Activated CD4-positive, alpha-beta T cell treated with anti-CD3 and anti-CD28 coated beads, Interleukin-2, amount 50 U/mL, for 4 hours (primary cell): ENCODE data around the gene TMEM19.

Source experiments
- DNase-seq, 2 experiments: peaks; one replicate each; pipeline ENCODE4 v3.0.0-alpha.2; 2020

Gene TMEM19

DNA sequence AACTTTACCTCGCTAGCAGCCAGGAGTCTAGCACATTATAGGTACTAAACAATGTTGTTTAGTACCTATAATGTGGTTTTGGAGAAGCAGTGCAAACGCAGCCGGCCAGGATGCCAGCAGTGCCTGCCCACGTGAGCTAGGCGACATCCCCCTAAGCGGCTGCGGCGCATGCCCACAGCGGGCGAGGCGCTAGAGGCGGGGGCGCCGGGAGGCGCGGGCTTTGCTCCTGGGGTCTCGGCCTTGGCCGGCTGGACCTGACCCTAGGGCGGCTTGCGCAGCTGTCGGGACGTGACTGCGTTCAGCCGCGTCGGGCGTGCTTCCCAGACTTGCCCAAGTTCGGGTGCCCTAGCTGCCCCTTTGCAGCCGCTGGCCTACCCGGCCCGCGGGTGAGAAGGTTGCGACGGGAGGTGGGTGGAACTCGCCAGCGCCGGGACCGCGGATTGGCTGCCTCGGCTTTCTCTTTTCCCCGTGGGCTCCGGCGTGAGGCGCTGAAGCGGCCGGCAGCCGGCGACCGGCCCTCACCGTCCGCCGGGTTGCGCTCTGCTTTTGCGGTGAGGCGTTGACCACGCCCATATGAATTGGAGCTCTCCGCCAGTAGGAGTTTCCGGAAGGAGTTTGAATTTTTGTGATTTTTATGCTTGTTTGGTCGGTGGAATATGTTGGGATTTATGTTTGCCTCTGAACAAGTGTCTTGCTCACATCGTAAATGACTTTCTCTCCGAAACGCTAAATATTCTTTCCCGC lies at the start of gene TMEM19:
TSS of gene TMEM19 (plus strand) at position 169 of the 744 bp plus-strand sequence. CDS start 599 bp downstream, outside the sequence.
- peak; percentile 68 to 71 for DNase-seq

DNA sequence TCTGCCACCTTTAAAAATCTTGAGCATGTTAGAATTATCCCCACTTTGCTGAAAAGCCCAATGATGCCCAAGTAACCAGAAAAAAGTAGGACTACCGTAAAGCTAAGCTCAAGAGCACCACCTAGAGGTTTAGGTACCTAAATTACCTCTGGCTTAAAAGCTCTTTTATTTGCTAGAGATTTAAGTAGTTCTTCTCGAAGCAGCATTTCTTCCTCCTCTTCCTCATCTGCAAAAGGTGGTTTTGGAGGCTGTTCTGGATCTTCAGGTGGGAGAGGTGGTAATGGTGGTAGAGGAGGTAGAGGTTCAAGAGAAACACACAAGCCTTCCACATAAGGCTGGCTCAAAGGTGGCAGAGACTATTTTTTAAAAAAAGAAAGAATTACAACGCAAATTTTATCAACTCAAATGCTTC lies 49.2 kb upstream of the TMEM19 start:
- DNase-seq: no peak

DNA sequence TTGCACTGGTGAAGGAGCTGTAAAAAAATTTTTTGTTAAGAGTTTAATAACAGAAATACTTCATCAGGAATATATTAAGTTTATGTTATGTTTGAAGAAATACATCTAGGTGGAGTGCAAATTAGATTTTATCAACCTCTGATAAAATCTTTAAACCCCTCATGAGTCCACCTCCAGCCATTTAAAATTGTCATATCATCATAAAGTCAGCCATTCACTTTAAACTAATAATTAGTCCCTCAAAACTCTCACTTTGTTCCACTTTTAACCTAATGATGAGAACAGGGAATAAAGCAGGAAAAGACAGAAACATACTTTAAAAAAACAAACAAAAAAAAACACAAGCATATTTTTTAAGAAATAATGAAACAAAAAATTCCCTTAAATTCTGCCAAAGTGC lies 47.4 kb upstream of the TMEM19 start:
- DNase-seq: no peak

DNA sequence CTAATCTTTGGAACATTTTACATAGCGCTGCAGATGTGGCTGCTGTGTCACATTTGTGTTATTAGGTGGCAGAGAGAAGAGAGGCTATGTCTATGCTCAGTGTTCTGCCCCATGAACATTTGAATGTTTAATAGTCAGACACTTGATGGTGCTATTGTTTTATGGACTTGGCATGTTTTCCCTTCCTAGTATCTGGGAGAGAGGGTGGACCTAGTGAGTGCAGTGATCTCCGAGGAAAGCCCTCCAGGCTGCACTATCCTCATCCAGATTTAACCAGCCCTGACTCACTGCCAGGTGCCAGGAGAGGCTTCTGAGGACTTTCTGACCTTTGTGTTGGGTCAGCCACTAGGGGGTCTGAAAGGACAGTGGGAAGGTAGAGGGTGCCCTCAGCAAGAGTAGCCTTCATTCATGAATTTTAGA lies 46.5 kb upstream of the TMEM19 start:
- DNase-seq: no peak

DNA sequence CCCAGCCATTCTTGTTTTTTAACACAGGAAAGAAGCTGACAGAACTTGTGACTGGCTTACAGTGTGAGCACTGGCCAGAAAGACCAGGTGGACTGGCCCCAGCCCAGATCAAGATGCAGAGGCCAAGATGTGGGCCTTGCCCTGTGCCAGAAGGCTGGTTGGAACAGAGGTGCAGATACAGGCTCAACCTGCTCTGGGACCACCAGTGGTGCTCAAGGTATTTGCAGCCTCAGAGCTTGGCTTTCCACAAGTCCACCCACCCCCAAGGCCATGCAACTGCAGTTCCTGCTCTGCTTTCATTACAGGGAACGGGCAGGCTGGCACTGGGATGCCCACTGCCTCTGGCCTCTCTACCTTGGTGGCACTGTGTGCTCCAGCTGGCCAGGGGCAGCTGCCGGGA lies 45.6 kb upstream of the TMEM19 start:
- no peak for DNase-seq

DNA sequence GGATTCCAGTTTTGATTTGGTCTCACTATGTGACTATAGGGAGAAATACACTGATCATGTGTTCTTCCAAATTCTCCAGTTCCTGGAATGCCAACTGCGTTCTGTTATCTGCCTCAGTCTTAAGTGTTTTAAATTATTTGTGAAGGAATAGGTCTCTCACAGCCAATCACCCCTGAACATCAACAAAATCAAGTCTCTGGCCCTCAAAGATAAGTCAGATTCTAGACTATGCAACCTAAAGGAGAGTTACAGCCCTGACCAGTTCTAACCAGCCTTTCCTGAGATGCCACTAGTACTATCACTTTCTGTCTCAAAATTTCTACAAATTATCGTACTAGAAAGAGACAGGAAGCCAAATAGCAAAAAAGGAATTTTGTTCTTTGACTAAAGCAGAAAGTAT lies 44.5 kb upstream of the TMEM19 start:
- DNase-seq: no peak

DNA sequence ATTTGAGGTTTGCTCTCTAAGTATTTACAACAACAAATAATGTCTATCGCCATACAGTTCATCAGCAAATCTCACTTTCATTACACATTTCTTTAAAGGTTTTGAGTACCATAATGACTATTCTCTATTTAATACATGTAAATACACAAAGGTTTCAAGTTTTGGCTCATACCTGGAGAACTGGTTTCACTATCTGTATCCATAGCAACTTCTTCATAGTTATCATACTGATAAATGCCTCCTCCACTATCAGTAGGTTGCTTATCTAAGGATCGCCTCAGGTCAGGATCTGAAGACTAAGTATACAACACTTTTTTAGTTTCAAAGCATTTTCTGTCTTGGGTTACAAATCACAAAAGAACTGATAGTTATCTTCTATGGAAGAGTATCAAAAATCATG lies 43.6 kb upstream of the TMEM19 start:
- DNase-seq: no peak

DNA sequence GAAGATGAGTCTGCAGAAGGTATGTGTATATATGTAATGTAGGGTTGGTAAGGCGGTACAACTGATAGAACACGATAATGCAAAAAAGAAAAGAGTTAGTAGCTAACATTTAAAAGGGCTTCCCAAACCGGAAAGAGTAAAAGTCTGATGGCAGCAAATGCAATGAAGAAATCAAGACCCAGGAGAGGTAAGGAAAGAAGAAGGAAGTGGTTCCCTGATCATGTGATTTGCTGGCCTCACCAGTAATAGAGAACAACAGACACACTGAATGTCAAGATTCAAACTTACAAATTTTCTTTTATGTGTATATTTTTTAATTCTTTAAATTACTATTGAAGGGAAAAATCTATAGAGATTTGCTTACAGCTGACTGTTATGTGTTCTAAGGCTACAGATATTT lies 40.6 kb upstream of the TMEM19 start:
- no peak for DNase-seq

DNA sequence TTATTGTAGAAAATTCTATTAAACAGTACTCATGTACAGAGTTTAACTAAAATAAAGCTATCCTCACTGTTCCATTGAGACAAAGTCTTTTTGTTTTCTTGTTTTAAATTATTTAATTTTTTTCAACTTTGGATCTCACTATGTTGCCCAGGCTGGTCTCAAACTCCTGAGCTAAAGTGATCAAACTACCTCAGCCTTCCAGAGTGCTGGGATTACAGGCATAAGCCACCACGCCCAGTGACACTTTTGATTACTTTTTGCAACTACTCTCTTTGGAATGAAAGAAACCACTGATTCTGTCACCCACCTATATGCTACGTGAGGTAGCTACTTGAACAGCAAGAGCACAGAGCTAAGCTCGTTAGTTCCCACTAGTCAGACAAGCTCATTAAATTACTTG lies 39.4 kb upstream of the TMEM19 start:
- no peak for DNase-seq

DNA sequence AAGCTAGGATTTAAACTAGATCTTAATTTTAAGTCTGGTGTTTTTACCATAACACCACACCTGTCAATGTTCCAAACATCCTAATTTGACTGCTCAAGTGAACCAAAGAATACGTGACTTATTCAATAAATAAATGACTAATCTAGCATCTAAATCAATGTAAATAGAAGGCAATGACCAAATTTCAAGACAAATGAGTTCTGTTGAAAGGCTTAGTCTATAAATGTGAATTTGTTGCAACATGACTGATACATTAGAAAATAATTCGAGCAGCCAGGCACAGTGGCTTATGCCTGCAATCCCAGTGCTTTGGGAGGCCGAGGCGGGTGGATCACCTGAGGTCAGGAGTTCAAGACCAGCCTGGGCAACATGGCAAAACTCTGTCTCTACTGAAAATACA lies 37.3 kb upstream of the TMEM19 start:
- no peak for DNase-seq

DNA sequence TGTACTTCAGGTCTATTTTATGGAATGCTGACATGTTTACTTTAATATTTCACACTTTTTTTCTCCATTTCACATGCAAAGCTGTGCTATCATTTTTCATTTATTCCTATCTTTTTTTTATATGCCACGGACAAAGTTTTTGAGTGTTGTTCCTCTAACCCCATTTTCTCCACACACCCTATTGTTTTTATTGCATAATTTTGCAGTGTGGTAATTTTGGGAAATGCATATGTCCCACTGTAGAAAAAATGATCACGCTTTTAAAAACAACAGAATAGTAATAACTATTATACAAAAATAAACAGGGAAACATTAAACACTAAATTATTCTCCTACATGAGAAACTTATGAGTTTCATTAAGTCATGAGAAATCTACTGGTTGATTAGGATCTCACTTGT lies 36.5 kb upstream of the TMEM19 start:
- no peak for DNase-seq

DNA sequence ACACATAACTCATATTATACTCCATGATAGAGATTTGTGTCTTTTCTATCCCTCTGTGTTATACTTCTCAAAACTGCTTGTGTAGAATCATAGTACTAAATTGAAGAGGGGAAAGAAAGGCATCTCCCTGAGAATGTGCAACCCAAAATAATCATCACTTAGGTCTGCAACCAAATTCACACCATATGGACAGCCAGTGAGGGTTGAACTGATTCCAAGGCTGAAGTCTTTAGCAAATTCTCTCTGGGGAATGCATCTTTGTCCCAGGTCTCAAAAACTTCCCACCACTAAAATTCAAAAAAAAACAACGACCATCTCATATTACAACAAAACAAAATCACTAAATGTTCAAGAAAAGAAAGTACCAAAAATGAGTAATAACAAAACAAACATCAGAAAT lies 33.2 kb upstream of the TMEM19 start:
- DNase-seq: no peak

DNA sequence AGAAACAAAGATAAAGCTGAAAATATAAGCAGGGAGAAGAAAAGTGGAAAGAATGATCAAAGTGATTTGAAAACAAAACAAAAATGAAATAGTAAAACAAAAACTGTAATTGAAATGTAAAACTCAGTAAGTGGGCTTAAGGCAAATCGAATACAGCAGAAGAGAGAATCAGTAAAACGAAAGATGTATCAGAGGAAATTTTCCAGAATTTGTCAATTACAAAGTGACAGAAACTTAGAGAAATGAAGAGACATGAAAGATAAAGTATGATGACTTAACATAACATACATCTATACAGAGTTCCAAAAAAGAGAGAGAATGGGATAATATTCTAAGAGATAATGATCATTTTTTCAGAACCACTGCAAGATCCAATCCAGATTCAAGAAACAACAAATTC lies 32.7 kb upstream of the TMEM19 start:
- DNase-seq: no peak

DNA sequence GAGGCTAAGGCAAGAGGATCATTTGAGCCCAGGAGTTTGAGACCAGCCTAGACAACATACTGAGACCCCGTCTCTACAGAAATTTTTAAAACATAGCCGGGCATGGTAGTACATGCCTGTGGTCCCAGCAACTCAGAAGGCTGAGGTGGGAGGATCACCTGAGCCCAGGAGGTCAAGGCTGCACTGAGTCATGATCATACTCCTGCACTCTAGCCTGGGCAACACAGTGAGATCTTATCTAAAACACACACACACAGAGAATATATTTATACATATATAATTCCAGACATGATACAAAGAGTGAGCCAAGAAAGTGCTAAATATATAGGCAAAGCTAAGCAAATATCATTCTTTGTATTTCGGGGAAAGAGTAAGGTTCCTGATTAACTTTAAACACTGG lies 31.7 kb upstream of the TMEM19 start:
- DNase-seq: no peak

DNA sequence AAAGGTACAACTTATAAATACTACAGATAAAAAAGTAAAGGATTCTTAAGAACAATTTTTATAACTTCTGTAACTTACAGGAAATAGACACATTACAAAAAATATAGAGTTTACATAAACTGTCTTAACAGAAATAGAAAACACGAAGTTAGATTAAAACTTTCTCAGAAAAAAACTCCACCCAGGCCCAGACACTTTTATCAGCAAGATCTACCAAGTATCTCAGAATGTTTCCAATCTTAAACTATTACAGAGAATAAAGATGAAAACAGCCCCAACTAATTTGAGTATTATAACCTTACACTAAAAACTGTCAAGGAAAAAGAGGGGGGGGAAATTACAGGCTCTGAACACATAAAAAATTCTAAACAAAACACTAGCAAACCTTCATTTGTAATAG lies 30.4 kb upstream of the TMEM19 start:
- no peak for DNase-seq

DNA sequence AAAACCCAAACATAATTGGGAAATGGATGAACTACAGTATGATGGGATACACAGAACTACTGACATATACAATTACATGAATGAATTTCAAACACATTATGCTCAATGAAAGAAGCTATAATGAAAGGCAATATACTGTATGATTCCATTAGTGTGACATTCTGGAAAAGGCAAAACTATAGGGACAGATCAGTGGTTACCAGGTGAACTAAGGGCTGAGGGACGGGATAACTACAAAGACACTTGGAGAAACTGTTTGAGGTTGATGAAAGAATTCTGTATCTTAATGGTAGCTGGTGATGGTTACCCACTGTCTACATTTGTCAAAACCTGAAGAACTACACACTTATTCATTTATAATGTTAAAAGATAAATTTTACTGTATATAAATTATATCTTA lies 30.0 kb upstream of the TMEM19 start:
- DNase-seq: no peak

DNA sequence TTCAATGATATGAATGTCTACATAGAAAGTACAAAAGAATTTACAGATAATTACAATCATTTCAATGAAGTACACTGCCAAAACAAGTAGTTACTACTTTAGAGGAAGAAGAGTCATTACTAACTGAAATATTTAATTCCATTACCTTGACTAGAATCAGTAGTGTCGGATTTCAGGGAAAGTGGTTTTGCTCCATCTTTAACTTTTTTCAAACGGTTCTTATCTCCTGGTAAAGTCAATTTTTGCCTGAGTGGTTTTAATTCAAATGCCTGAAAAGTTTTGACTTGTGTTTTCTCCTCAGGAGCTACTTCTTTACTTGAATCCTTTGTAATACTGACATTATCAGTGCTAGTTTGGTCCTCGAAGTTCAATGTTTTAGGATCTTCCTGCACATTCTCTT lies 29.1 kb upstream of the TMEM19 start:
- DNase-seq: no peak

DNA sequence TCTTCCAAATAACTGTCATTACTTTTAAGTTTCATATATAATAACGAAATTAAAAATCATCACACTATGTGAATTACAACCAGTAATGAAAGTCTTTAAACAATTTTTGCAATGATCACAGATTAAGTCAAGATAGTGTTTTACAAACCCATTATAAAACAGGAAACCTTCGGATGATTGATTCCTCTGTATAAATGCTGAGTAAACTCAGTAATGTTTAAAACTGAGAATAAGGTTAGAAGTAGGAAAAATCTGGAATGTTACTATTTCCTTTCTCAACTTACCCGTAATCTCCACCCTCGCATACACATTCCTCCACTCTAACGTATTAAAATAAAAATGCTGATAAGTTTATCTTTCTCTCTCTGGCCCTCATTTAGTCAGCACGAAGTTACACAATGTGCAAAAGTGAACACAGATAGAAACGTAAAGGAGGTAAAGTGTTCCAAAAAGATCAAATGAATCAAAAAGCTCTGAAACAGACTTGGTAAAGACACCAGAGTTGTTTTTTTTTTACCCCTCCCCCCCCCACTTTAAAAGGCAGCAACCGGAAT lies 23.8 kb upstream of the TMEM19 start:
- DNase-seq: no peak

DNA sequence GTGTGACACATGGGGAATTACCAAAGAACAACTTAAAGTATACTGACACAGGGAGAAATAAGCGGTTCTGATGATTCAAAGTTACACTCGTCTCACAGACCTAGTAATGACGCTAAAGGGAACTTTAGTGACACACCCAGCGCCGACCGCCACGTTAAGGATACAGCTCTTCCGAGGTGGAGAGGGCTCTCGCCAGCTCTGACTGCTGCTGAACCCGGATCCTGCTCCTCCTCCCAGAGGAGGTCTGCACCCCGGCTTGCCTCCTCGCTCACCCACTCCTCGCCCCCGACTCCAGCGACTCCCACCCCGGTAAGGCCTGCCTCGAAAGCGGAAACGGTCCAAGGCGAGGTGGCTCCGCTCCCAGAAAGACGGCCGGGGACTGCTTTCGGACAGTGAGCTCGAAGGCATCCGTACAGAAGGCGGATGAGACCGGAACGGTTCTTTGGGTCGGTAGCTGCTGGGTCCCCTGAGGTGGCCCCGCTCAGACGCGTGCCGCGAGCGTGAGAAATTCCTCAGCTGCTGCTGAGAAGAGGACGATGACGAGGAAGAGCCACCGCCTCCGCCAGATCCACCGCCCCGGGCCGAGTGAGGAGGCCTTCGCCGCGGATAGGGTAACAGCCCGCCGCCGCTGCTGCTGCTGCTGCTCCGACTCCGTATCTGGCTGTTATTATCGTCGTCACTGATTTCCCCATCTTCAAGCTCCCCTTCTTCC lies 22.9 kb upstream of the TMEM19 start:
- peak; percentile 74 to 77 for DNase-seq

DNA sequence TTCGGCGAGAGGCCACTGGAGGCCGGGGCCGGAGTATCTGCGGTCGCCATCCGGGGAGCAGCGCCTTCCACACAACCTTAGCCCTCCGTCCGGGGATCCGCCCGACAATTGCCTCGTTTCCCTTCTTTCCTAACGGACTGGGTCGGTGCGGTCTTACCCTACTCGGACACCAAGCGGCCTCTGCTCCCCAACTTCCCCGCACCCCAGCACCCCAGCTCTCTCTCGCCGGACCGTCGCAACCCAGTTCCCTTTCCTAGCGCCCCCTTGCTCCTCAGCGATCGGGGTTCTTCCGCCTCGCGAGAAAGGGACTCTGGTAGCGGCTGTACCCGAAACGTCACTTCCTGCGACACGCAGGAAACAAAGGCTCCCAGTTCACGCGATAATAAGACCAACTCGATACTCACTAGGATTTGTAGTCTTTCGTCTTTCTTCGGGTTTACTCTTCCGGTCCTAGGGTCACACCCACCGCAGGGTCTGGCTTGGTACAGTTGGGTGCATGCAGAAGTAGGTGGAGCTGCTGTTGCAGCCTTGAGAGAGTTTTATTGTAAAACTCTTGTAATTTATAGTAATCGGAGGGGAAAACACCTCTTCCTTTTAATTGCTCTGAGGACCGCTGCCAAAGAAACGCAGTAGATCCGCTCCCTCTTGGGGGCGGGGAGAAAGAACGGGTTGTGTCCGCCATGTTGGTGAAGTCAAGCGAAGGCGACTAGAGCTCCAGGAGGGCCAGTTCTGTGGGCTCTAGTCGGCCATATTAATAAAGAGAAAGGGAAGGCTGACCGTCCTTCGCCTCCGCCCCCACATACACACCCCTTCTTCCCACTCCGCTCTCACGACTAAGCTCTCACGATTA lies 22.1 kb upstream of the TMEM19 start, which contains the start of the genes THAP2 and ZFC3H1:
TSS of gene THAP2 (plus strand) at position 741 of the 850 bp plus-strand sequence. CDS start 209 bp downstream, outside the sequence.
TSS of gene ZFC3H1 (minus strand) at position 288 of the 850 bp plus-strand sequence. CDS start at position 50, 238 bp downstream.
- DNase-seq: peak; percentile 83 to 87

DNA sequence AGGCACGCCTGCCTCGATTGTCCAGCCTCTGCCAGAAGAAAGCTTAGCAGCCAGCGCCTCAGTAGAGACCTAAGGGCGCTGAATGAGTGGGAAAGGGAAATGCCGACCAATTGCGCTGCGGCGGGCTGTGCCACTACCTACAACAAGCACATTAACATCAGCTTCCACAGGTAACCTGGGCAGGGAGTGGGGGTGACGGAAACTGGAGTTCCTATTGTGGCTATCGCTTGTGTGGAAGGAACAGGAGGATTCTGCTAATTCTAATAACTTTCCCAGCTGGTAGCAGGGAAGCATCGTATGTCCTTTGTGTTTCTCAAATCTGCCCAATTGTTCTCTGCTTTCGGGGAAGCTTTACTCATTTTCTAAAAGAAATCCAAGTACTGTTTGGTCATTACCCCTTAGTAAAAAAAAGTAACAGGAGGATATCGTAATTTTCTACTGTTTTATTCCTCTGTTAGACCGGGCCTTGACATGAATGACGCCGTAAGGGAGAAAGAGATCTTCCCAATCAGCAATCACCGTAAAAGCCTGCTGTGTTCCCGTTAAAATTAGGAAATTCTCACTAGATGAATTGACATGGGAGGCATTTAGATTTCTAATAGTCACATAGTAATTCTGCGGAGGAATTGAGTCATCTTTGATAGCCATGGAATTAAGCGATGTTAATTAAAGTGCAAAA lies 21.3 kb upstream of the TMEM19 start:
- no peak for DNase-seq

DNA sequence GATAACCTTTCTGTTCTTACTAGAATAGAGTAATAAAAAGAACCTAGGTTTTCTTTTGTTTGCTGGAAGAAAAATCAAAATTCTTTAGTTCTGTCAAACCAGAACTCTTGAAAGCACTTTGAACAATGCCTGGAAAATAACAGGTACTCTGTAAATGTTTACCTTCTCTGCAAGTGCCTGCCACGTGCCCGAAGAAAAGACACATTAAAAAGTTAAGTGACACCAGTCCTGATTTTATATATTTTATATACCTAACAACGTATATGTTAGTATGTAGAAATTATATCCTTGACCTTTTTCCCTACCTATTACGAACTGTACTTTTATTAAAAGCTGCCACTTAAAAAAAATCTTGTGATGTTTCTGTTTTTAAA lies 20.8 kb upstream of the TMEM19 start:
- DNase-seq: no peak

DNA sequence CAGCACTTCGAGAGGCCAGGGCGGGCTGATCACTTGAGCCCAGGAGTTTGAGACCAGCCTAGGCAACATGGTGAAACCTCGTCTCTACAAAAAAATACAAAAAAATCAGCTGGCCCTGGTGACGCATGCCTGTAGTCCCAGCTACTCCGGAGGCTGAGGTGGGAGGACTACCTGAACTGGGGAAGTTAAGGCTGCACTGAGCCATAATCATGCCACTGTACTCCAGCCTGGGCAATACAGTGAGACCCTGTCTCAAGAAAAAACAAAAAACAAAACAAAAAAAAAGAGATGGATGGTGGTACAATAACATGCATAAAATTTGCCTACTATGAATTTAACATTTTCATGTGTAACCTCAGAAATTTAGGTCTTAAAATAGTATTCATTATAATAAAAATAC lies 19.6 kb upstream of the TMEM19 start:
- DNase-seq: no peak
